AG08396 (cell line): Measurements from ENCODE around the gene ZNHIT6.
"Not testable (repeated sequence)": the region's sequence is repeated elsewhere in the genome, so short reads cannot be mapped to it uniquely, and the experiment has no call there.

Source experiments
- DNase-seq: peaks from one replicate; pipeline ENCODE4 v3.0.0; 2012; ENCODE audit warnings: low spot score, mixed read lengths

Gene ZNHIT6

DNA sequence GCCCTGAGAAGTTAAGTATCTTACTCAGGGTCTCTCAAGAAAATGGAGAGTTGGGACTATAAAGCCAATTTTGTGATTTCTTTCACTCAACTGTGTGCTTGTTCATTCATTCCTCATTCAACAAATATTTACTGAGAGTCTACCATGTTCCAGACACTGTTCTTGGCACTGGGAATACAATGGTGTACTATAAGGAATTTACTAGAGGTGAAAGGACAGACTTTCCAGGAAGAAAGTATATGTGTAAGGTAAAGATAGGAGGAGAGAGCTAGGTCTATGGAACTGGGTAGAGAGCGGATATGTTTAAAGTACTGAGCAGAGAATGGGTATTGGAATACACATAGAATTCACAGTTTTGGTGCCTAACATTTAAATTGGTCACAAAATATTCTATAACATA lies 42.3 kb downstream of the ZNHIT6 start:
- DNase-seq = no peak

- no peak for DNase-seq
Measured at GRCh38 chr1:85663382-85663781, 44.9 kb downstream of the ZNHIT6 start.

DNA sequence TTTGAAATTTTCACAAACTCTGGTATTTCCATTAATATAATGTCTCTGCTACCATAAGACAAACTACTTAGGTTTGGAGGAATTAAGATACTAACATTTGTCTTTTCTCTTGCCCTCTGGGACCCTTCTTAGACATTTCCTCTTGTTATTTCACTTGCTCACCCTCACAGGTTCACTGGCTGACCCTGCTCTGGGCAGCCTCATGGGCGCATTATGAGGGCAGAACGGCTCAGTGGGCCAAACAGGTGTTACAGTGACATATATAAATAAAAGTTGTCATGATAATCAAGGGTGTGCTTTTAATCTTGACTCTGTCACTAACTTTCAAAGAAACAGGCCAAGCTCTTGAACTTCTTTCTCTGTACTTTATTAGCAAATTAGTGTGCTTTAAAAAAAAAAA lies 46.5 kb downstream of the ZNHIT6 start:
- DNase-seq = no peak

DNA sequence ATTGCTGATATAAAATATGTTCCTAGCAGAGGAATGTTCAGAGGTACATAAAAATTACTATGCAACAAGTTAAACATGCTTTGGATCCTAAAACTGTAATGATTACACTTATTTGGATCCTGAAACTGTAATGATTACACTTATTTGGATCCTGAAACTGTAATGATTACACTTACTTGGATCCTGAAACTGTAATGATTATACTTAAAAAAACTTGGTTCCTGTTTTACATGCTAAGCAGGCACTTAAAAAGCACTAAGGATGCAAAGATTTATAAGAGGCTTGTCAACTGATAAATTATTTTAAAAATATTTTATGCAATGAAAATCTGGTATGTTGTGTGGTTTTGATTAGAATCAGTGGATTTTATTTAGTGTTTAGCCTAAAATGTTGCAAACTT lies 47.7 kb downstream of the ZNHIT6 start:
- no peak for DNase-seq

DNA sequence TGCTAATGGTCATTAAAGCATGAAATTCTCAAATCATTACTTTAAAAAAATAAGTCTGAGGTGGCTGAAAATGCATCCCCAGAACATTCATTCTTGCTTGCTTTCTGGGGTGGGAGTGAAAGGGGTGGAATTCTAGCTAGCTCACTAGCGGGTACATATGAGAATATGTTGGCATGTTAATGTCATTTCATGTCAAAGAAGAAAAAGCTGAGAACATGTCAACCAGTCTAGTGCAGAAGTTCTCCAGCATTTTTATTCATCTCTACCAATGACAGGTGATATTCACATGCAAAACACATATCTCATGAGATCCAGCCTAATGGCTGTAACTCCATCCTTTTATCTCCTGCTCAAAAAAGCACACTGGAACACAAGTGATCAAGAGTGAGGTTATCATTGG lies 49.1 kb downstream of the ZNHIT6 start:
- DNase-seq = no peak

GRCh38 chr1:85656948-85657347 lies 51.3 kb downstream of the ZNHIT6 start:
- no peak for DNase-seq

GRCh38 chr1:85656256-85656655 lies 52.0 kb downstream of the ZNHIT6 start:
- DNase-seq = no peak

GRCh38 chr1:85655315-85655714 lies 52.9 kb downstream of the ZNHIT6 start:
- no peak for DNase-seq

GRCh38 chr1:85654066-85654782 lies 54.0 kb downstream of the ZNHIT6 start:
- DNase-seq = peak; percentile 26

DNA sequence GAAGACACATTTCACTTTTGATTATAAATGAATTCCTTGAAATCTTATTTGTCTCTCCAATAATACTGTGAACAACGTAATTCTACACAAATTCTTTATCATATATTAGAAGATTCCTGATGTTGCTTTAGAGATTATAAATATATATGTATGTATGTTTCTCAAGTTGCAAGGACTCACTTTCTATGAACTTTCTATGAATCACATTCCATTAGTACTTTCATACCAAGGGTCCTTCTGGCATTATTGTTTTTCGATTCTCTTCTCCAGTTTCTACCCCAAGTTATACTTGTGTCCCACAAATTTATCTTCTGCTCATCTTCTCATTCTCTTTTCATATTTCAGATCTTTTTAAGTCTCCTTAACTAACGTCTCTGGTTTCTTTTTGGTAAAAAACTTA lies 55.9 kb downstream of the ZNHIT6 start:
- no peak for DNase-seq

GRCh38 chr1:85650645-85651044 lies 57.6 kb downstream of the ZNHIT6 start:
- no peak for DNase-seq

DNA sequence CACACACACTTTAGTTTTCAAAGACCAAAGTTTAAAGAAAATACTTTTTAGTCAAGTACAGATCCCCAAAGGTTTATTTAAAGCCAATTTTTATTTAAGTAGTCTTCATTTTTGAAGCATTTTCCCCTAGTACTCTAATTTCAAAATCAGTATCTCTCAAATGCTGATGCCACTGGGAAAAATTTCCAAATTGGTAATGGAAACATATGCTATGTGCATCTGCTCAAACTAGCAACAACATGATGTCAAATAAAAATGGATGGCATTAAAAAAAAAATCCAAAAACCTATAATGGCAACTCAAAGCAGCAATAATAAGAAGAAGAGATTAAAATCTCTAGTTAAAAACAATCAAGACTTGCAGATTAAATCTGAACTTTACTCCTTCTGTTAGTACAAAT lies 58.6 kb downstream of the ZNHIT6 start:
- no peak for DNase-seq

DNA sequence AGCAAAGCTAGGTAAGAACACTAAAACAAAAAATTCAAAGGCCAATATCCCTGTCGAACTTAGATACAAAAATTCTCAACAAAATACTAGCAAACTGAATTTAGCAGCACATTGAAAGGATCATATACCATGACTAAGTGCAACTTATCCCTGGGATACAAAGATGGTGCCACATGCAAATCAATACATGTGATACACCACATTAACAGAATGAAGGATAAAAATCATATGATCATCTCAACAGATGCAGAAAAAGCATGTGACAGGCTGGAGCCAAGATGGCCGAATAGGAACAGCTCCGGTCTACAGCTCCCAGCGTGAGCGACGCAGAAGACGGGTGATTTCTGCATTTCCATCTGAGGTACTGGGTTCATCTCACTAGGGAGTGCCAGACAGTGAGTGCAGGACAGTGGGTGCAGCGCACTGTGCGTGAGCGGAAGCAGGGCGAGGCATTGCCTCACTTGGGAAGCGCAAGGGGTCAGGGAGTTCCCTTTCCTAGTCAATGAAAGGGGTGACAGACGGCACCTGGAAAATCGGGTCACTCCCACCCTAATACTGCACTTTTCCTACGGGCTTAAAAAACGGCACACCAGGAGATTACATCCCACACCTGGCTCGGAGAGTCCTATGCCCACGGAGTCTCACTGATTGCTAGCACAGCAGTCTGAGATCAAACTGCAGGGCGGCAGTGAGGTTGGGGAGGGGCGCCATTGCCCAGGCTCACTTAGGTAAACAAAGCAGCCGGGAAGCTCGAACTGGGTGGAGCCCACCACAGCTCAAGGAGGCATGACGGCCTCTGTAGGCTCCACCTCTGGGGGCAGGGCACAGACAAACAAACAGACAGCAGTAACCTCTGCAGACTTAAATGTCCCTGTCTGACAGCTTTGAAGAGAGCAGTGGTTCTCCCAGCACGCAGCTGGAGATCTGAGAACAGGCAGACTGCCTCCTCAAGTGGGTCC lies 66.4 kb downstream of the ZNHIT6 start:
- not testable (repeated sequence) for DNase-seq

GRCh38 chr1:85639920-85640319 lies 68.3 kb downstream of the ZNHIT6 start:
- DNase-seq = not testable (repeated sequence)

GRCh38 chr1:85638412-85638811 lies 69.8 kb downstream of the ZNHIT6 start:
- no peak for DNase-seq

- no peak for DNase-seq
Measured at GRCh38 chr1:85630493-85630892, 77.7 kb downstream of the ZNHIT6 start.

DNA sequence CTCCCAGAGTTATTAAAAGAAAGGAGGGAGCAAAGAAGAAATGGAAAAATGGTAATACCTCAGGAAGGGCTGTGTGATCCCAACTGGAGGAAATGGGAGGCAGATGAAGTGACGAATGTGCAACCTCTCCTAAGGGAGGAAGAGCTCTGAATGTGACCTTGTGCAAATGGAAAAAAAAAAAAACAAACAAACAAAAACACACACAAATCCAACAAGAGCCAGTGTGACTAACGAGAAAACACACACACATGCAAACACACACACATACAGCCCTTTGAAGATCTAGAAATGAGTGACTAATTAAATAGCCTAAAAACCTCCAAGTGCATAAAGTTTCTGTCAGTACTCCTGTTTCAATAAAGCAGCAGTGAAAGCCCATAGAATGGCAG lies 78.7 kb downstream of the ZNHIT6 start:
- no peak for DNase-seq

- peak; percentile 77 for DNase-seq
Measured at GRCh38 chr1:85628791-85629531, 79.3 kb downstream of the ZNHIT6 start.

GRCh38 chr1:85626818-85627217 lies 81.4 kb downstream of the ZNHIT6 start:
- DNase-seq = no peak

- no peak for DNase-seq
Measured at GRCh38 chr1:85624361-85624760, 83.9 kb downstream of the ZNHIT6 start.

DNA sequence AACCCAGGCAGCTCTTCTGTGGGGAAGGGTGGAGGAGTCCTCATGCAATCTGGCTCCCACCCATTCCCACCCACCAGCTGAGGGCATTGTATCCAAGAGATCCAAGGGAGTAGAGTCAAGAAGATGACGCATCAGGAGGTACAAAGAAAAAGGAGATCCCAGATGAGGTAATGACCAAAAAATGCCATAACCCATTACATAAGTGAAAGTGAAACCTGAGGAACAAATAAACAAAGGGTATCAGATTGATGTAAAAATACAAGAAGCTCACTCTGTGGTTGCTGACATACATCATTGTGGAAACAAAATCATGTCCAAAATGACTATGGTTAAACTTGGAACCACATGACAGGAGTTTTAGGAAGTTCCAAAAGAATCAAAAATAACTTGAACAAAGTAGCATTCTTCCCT lies 85.2 kb downstream of the ZNHIT6 start:
- DNase-seq = peak; percentile 82

- no peak for DNase-seq
Measured at GRCh38 chr1:85621430-85621829, 86.8 kb downstream of the ZNHIT6 start.
